ENCODE measurements around the gene TCP11L2.

Gene TCP11L2

DNA sequence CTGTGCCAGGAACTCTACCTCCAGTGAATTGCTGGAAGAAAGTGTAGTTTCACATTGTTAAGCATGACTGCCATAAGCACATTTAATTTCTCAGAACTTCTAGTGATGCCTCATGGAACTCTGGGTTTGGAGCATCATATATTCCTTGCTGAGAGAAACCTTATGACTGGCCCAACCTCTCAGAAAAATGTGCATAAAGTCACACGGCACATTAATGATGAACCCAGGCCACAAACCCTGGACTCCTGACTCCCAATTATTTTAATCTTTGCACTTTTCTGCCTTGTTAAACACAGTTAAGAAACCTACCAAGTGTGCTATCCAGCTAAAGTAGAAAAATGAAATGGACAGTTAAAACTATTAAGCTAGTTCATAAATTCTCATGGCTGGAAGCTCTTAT is 5.6 kb downstream of the TCP11L2 start:
- Histone ChIP-seq H4K20me1 (ENCODE audit: control insufficient read depth, insufficient read depth, low read depth, low read length) (no peaks in the 10 kb centered on the region), H3K9me3 (ENCODE audit: control insufficient read depth, insufficient read depth, low read length) (no peaks in the 10 kb centered on the region), H3K9me2 (replicated peaks; ENCODE audit: control insufficient read depth, low read length) (no peaks in the 10 kb centered on the region), H3K4me3 (ENCODE audit: low read length) (no peak overlapping the region), H3F3A (ENCODE audit: control insufficient read depth, insufficient read depth) (no peaks in the 10 kb centered on the region), H3K4me2 (ENCODE audit: low read length) (no peak overlapping the region), H3K4me1 (ENCODE audit: control insufficient read depth, low read length) (peaks cover 23% of the 10 kb centered on the region), H3K79me2 (ENCODE audit: control insufficient read depth, low read length) (no peaks in the 10 kb centered on the region), H3K27me3 (ENCODE audit: control insufficient read depth, low read length) (peaks cover 5% of the 10 kb centered on the region), H3K27ac (ENCODE audit: low read depth, low read length) (no peak overlapping the region), H3K36me3 (ENCODE audit: control insufficient read depth, low read length) (no peaks in the 10 kb centered on the region)
- TF ChIP-seq, protein P1, sequence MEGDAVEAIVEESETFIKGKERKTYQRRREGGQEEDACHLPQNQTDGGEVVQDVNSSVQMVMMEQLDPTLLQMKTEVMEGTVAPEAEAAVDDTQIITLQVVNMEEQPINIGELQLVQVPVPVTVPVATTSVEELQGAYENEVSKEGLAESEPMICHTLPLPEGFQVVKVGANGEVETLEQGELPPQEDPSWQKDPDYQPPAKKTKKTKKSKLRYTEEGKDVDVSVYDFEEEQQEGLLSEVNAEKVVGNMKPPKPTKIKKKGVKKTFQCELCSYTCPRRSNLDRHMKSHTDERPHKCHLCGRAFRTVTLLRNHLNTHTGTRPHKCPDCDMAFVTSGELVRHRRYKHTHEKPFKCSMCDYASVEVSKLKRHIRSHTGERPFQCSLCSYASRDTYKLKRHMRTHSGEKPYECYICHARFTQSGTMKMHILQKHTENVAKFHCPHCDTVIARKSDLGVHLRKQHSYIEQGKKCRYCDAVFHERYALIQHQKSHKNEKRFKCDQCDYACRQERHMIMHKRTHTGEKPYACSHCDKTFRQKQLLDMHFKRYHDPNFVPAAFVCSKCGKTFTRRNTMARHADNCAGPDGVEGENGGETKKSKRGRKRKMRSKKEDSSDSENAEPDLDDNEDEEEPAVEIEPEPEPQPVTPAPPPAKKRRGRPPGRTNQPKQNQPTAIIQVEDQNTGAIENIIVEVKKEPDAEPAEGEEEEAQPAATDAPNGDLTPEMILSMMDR (IDR thresholded peaks at IDR 0.05; ENCODE audit: low read depth, low read length, poor library complexity, severe bottlenecking) = no peak
- no peak for TF ChIP-seq EZH2phosphoT487 (IDR thresholded peaks at IDR 0.05; ENCODE audit: borderline replicate concordance, low read length)

DNA sequence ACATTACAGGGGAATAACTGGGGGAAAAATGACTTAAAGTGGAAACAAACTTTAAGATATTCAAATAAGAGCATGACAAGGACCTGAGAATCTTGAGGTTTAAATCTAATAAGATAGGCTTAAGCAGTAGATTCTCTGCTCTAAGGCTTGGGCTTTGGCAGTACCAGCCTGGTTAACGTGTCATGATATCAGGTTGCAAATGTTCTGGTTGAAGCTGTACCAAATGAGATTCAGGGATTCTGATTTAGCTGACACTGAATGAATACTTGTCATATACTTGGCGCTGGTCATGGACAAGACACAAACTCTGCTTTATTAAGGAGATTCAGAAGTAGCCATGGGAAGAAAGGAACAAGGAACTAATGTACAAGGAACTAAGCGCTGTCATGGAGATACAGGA is 6.1 kb downstream of the TCP11L2 start:
- TF ChIP-seq, protein P1 (IDR thresholded peaks at IDR 0.05; ENCODE audit: low read depth, low read length, poor library complexity, severe bottlenecking) = no peak
- no peak for TF ChIP-seq EZH2phosphoT487 (IDR thresholded peaks at IDR 0.05; ENCODE audit: borderline replicate concordance, low read length)
- Histone ChIP-seq H3K79me2 (ENCODE audit: control insufficient read depth, low read length) (no peaks in the 10 kb centered on the region), H3K27ac (ENCODE audit: low read depth, low read length) (no peak overlapping the region), H3F3A (ENCODE audit: control insufficient read depth, insufficient read depth) (no peaks in the 10 kb centered on the region), H3K27me3 (ENCODE audit: control insufficient read depth, low read length) (peaks cover 5% of the 10 kb centered on the region), H3K4me2 (ENCODE audit: low read length) (no peak overlapping the region), H3K4me3 (ENCODE audit: low read length) (no peak overlapping the region), H4K20me1 (ENCODE audit: control insufficient read depth, insufficient read depth, low read depth, low read length) (no peaks in the 10 kb centered on the region), H3K9me2 (replicated peaks; ENCODE audit: control insufficient read depth, low read length) (no peaks in the 10 kb centered on the region), H3K9me3 (ENCODE audit: control insufficient read depth, insufficient read depth, low read length) (no peaks in the 10 kb centered on the region), H3K4me1 (ENCODE audit: control insufficient read depth, low read length) (peaks cover 18% of the 10 kb centered on the region), H3K36me3 (ENCODE audit: control insufficient read depth, low read length) (no peaks in the 10 kb centered on the region)

DNA sequence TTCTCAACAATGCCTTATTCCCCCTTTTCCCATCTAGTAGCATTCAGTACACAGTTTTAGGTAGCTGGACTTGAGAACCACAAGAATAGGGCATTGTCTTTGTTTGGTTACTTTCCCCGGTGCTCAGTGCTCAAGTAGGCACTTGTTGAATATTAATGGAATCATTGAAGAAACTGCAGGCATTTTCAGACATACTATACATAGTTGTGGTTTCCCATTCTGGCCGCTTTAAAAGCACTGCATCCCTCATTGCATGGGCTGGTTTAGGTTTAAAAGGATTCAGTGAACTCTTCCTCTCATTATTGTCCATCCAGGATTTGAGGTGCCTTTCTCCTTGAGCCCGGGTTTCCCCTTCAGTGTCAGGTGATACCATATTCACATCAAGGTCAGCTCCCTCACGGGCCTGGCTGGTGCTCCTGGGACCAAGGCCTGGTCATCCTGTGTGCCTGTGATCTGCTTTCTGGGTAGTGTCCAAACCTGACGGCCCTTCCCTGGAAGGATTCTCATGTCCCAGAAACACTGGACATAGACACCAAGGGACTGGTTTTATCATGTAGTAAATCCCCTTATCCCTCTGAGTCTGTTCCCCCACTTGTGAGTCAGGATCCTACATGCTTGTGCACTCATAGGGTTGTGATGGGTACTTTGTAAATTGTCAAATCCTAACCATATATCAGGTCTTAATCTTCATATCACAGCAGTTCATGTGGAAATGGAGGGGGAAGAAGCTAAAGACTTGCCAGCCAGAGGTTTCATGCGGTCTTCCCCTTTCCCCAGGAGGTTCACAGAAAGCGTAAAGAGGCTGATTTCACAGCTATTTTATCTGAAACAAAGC is 7.4 kb downstream of the TCP11L2 start:
- H3K4me3 ChIP-seq (ENCODE audit: low read length) = no peak overlapping the region
- H3K27ac ChIP-seq (ENCODE audit: low read depth, low read length) = no peak overlapping the region
- no peak overlapping the region for H3K4me2 ChIP-seq (ENCODE audit: low read length)
- H4K20me1 ChIP-seq (ENCODE audit: control insufficient read depth, insufficient read depth, low read depth, low read length) = no peaks in the 10 kb centered on the region
- no peaks in the 10 kb centered on the region for H3K79me2 ChIP-seq (ENCODE audit: control insufficient read depth, low read length)
- peaks cover 13% of the 10 kb centered on the region for H3K4me1 ChIP-seq (ENCODE audit: control insufficient read depth, low read length)
- H3K36me3 ChIP-seq (ENCODE audit: control insufficient read depth, low read length) = no peaks in the 10 kb centered on the region
- H3K27me3 ChIP-seq (ENCODE audit: control insufficient read depth, low read length) = peaks cover 5% of the 10 kb centered on the region
- TF ChIP-seq, protein P1 (IDR thresholded peaks at IDR 0.05; ENCODE audit: low read depth, low read length, poor library complexity, severe bottlenecking) = no peak
- no peak for TF ChIP-seq EZH2phosphoT487 (IDR thresholded peaks at IDR 0.05; ENCODE audit: borderline replicate concordance, low read length)
- H3K9me3 ChIP-seq (ENCODE audit: control insufficient read depth, insufficient read depth, low read length) = no peaks in the 10 kb centered on the region
- no peaks in the 10 kb centered on the region for H3F3A ChIP-seq (ENCODE audit: control insufficient read depth, insufficient read depth)
- H3K9me2 ChIP-seq (replicated peaks; ENCODE audit: control insufficient read depth, low read length) = no peaks in the 10 kb centered on the region

All from DOHH2 (cell line).